MCF 10A (cell line): ENCODE measurements around the gene KDM4B. TPM values are rescaled to one million over a fixed set of nuclear protein-coding genes. Genes with fewer than 3 reads are reported as not detected.

Source experiments
- BruUV-seq: library from RNA; stranded (reverse); fragments of 400-500 nt; replicated peaks from 2 replicates; lab custom pipeline; 2021; lab: Mats Ljungman, UMichigan
- CTCF ChIA-PET: fragments of 300-600 bp; sonication (Branson Sonifier 250); formaldehyde crosslinking; extraction: SDS; loops from one replicate; lab custom pipeline; 2021; ENCODE audit warnings: antibody characterized with exemption, inconsistent platforms; lab: Yijun Ruan, JAX
- POLR2A ChIA-PET: fragments of 300-600, 350-650 bp; sonication (Branson Sonifier 250); formaldehyde crosslinking; extraction: SDS; loops from one replicate; lab custom pipeline; 2020; ENCODE audit warnings: antibody characterized with exemption, inconsistent platforms; lab: Yijun Ruan, JAX
- DNase-seq: peaks from one replicate; pipeline ENCODE4 v3.0.0-alpha.2; 2018; ENCODE audit not compliant: unreplicated experiment
- H3K27ac Mint-ChIP-seq: one replicate; pipeline ENCODE4 v1.8.0; 2022; ENCODE audit warnings: mild to moderate bottlenecking, low read depth, mixed read lengths; ENCODE audit not compliant: unreplicated experiment
- H3K27me3 Mint-ChIP-seq: one replicate; pipeline ENCODE4 v1.8.0; 2022; ENCODE audit warnings: mixed read lengths; ENCODE audit not compliant: insufficient read depth, unreplicated experiment
- H3K36me3 Mint-ChIP-seq: one replicate; pipeline ENCODE4 v1.8.0; 2022; ENCODE audit warnings: mild to moderate bottlenecking, moderate library complexity, mixed read lengths; ENCODE audit not compliant: insufficient read depth, unreplicated experiment
- H3K4me1 Mint-ChIP-seq: one replicate; pipeline ENCODE4 v1.8.0; 2022; ENCODE audit warnings: mixed read lengths; ENCODE audit not compliant: insufficient read depth, unreplicated experiment
- H3K4me3 Mint-ChIP-seq: one replicate; pipeline ENCODE4 v1.8.0; 2022; ENCODE audit warnings: mild to moderate bottlenecking, moderate library complexity, mixed read lengths; ENCODE audit not compliant: unreplicated experiment
- H3K9me3 Mint-ChIP-seq: one replicate; pipeline ENCODE4 v1.8.0; 2022; ENCODE audit warnings: mixed read lengths; ENCODE audit not compliant: unreplicated experiment
- CTCF ChIP-seq: fragments of 200-600 bp; IDR thresholded peaks from one replicate; pipeline ENCODE4 v1.8.0; 2022; ENCODE audit warnings: antibody characterized with exemption, mild to moderate bottlenecking; ENCODE audit not compliant: unreplicated experiment
- intact Hi-C: fragments of 100-400 bp; cut with micrococcal nuclease; formaldehyde crosslinking; loops from 2 replicates; pipeline ENCODE4 v1.14.1; 2022
- total RNA-seq: library from RNA; stranded (reverse); gene quantifications from 2 replicates; pipeline ENCODE4 v1.2.3, GENCODE V29; 2022

KDM4B gene
- total RNA-seq, 1 experiment from 2014 or later: 34.4 TPM

GRCh38 chr19:5024282-5024681, 55.4 kb downstream of the KDM4B start:
- no peak overlapping the region for H3K4me3 Mint-ChIP-seq
- ChIA-PET CTCF (interaction anchor here (0.6 to 2.6 kb wide), 3 partner anchors 151 to 421 kb away, joined by 3 to 9 read pairs (median 3); no protein-coding TSS in a partner anchor), POLR2A (no interaction called here)
- intact Hi-C loops: no loop called here
- no peaks in the 10 kb centered on the region for H3K4me1 Mint-ChIP-seq
- no peak overlapping the region for H3K27ac Mint-ChIP-seq
- DNase-seq: no peak
- H3K36me3 Mint-ChIP-seq: peaks cover 23% of the 10 kb centered on the region
- no peaks in the 10 kb centered on the region for H3K27me3 Mint-ChIP-seq
- no peak for TF ChIP-seq CTCF
- no TSS peak for BruUV-seq
- H3K9me3 Mint-ChIP-seq: no peaks in the 10 kb centered on the region

- Mint-ChIP-seq H3K4me1 (no peaks in the 10 kb centered on the region), H3K9me3 (no peaks in the 10 kb centered on the region), H3K36me3 (peaks cover 23% of the 10 kb centered on the region), H3K27me3 (no peaks in the 10 kb centered on the region), H3K27ac (no peak overlapping the region), H3K4me3 (no peak overlapping the region)
- no peak for TF ChIP-seq CTCF
- ChIA-PET POLR2A (no interaction called here), CTCF (interaction anchor here (0.8 to 2.6 kb wide), 4 partner anchors 62 to 215 kb away, joined by 3 to 9 read pairs (median 3); no protein-coding TSS in a partner anchor)
- DNase-seq: no peak
- intact Hi-C loops: no loop called here
- BruUV-seq: no TSS peak
Measured at GRCh38 chr19:5025027-5025426, 56.1 kb downstream of the KDM4B start.

- TF ChIP-seq CTCF: peak; percentile 7
- H3K4me1 Mint-ChIP-seq: no peaks in the 10 kb centered on the region
- ChIA-PET POLR2A (interaction anchor here (0.7 to 2.4 kb wide), 3 partner anchors 10 to 114 kb away, joined by 3 to 7 read pairs (median 5); no protein-coding TSS in a partner anchor), CTCF (interaction anchor here (0.6 to 2.6 kb wide), 2 partner anchors 64 to 217 kb away, joined by 3 to 9 read pairs; no protein-coding TSS in a partner anchor)
- peak overlapping the region; percentile 33 for H3K27ac Mint-ChIP-seq
- BruUV-seq: no TSS peak
- no peak for DNase-seq
- H3K9me3 Mint-ChIP-seq: no peaks in the 10 kb centered on the region
- peaks cover 14% of the 10 kb centered on the region for H3K36me3 Mint-ChIP-seq
- intact Hi-C loops: no loop called here
- H3K27me3 Mint-ChIP-seq: no peaks in the 10 kb centered on the region
- H3K4me3 Mint-ChIP-seq: no peak overlapping the region
Measured at GRCh38 chr19:5026706-5027273, 57.9 kb downstream of the KDM4B start.

GRCh38 chr19:5028229-5028886, 59.4 kb downstream of the KDM4B start:
- no peak overlapping the region for H3K4me3 Mint-ChIP-seq
- BruUV-seq: no TSS peak
- H3K9me3 Mint-ChIP-seq: no peaks in the 10 kb centered on the region
- peaks cover 8% of the 10 kb centered on the region for H3K36me3 Mint-ChIP-seq
- ChIA-PET CTCF (interaction anchor here (0.6 to 4.0 kb wide), 8 partner anchors 13 to 318 kb away, joined by 3 to 40 read pairs (median 6); no protein-coding TSS in a partner anchor), POLR2A (interaction anchor here (0.6 to 1.2 kb wide), 2 partner anchors 14 to 219 kb away, joined by 3 read pairs; no protein-coding TSS in a partner anchor)
- no peak overlapping the region for H3K27ac Mint-ChIP-seq
- TF ChIP-seq CTCF: no peak
- no peaks in the 10 kb centered on the region for H3K27me3 Mint-ChIP-seq
- no peak for DNase-seq
- H3K4me1 Mint-ChIP-seq: no peaks in the 10 kb centered on the region
- intact Hi-C loops: loop anchor here (2.0 kb wide), 1 partner anchor 58 kb away; no protein-coding TSS in a partner anchor
